ENCODE data around the gene CCDC92B.
"Not testable (repeated sequence)": the region's sequence is repeated elsewhere in the genome, so short reads cannot be mapped to it uniquely, and the experiment has no call there.

CCDC92B gene

GRCh38 chr17:2684549-2684948 lies 64.9 kb downstream of the CCDC92B start:
- TF ChIP-seq, protein P1, sequence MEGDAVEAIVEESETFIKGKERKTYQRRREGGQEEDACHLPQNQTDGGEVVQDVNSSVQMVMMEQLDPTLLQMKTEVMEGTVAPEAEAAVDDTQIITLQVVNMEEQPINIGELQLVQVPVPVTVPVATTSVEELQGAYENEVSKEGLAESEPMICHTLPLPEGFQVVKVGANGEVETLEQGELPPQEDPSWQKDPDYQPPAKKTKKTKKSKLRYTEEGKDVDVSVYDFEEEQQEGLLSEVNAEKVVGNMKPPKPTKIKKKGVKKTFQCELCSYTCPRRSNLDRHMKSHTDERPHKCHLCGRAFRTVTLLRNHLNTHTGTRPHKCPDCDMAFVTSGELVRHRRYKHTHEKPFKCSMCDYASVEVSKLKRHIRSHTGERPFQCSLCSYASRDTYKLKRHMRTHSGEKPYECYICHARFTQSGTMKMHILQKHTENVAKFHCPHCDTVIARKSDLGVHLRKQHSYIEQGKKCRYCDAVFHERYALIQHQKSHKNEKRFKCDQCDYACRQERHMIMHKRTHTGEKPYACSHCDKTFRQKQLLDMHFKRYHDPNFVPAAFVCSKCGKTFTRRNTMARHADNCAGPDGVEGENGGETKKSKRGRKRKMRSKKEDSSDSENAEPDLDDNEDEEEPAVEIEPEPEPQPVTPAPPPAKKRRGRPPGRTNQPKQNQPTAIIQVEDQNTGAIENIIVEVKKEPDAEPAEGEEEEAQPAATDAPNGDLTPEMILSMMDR (conservative IDR thresholded peaks at IDR 0.05; ENCODE audit: low read depth, low read length), result no peak
- no peak for DNase-seq (ENCODE audit: low read depth)

DNA sequence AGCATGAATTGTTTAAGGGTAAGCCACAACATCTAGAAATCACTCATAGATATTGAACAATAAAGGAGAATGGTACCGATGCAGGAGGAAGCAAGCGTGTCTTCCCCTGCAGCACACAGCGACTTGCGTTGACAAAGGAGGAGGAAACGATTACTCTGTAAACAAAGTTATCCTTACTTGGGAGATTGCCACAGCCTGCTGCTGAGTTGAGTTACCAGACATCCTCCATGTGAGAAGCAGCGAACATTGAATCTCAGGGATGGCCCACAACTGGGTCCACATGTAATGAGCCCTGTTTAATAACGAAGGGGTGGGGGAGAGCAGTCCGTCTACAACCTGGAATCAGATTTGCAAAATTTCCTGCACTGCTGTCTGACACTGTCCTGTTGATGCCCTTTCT lies 65.5 kb downstream of the CCDC92B start:
- no peak overlapping the region for H3K4me3 ChIP-seq (ENCODE audit: low read length)
- DNase-seq (ENCODE audit: low read depth), result no peak
- TF ChIP-seq, protein P1 (conservative IDR thresholded peaks at IDR 0.05; ENCODE audit: low read depth, low read length), result no peak

More at GRCh38 chr17:2684549-2684948, 64.9 kb downstream of the CCDC92B start:
- H3K4me3 ChIP-seq (ENCODE audit: low read length), result no peak overlapping the region

GRCh38 chr17:2682176-2682938 lies 67.1 kb downstream of the CCDC92B start:
- no peak overlapping the region for H3K4me3 ChIP-seq (ENCODE audit: low read length)
- TF ChIP-seq, protein P1 (conservative IDR thresholded peaks at IDR 0.05; ENCODE audit: low read depth, low read length), result no peak
- DNase-seq (ENCODE audit: low read depth), result no peak

GRCh38 chr17:2681650-2682049 lies 67.8 kb downstream of the CCDC92B start:
- no peak for DNase-seq (ENCODE audit: low read depth)

DNA sequence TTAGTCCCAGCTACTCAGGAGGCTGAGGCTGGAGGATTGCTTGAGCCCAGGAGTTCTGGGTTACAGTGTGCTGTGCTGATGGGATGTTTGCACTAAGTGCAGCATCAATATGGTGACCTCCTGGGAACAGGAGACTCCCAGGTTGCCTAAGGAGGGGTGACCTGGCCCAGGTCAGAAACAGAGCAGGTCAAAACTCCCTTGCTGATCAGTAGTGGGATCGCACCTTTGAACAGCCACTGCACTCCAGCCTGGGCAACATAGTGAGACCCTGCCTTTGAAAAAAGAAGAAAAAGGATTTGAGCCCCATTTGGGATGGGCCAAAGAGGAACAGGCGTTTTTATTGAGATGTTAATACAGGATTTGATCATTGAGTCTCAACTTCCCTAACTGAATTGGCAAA lies 68.5 kb downstream of the CCDC92B start:
- no peak for DNase-seq (ENCODE audit: low read depth)
- TF ChIP-seq, protein P1 (conservative IDR thresholded peaks at IDR 0.05; ENCODE audit: low read depth, low read length), result no peak
- H3K4me3 ChIP-seq (ENCODE audit: low read length), result no peak overlapping the region

More at GRCh38 chr17:2681650-2682049, 67.8 kb downstream of the CCDC92B start:
- no peak overlapping the region for H3K4me3 ChIP-seq (ENCODE audit: low read length)
- TF ChIP-seq, protein P1 (conservative IDR thresholded peaks at IDR 0.05; ENCODE audit: low read depth, low read length), result no peak

- not testable (repeated sequence) for DNase-seq (ENCODE audit: low read depth); H3K4me3 ChIP-seq (ENCODE audit: low read length)
Measured at GRCh38 chr17:2679247-2679646, 70.2 kb downstream of the CCDC92B start.

Data from retinal pigment epithelial cell (primary cell).